ENCODE measurements around the gene WIPF1. TPM values are rescaled to one million over a fixed set of nuclear protein-coding genes. Genes with fewer than 3 reads are reported as not detected.

The WIPF1 gene
- total RNA-seq, 2 donors from 2014 or later, result 8.0 to 15.5 TPM

GRCh38 chr2:174634130-174635014, 36.8 kb upstream of the WIPF1 start:
- 70 to 78% methylated on average over 12 to 13 of the region's 13 CpGs for WGBS, 2 donors
- Histone ChIP-seq H3K4me3 (no peak overlapping the region), H3K27me3 (no peaks in the 10 kb centered on the region), H3K4me1 (no peaks in the 10 kb centered on the region), H3K27ac (peak overlapping the region in 1 of 4 donors; percentile 62), H3K36me3 (replicated peaks in 1 of 2; ENCODE audit: insufficient read depth in 1 of 2, low read depth in 2 of 2) (no peaks in the 10 kb centered on the region), H3K9me3 (no peaks in the 10 kb centered on the region)
- TF ChIP-seq POLR2A (IDR thresholded peaks at IDR 0.05) (peak in 1 of 3 donors; percentile 31), CTCF (IDR thresholded peaks at IDR 0.05) (no peak)
- ATAC-seq, result no peak
- intact Hi-C loops (cut with DNase I), result no loop called here
- peak in 1 of 4 donors; percentile 29 for DNase-seq

GRCh38 chr2:174633623-174633930, 36.0 kb upstream of the WIPF1 start:
- TF ChIP-seq POLR2A (IDR thresholded peaks at IDR 0.05) (no peak), CTCF (IDR thresholded peaks at IDR 0.05) (no peak)
- DNase-seq (no peak), ATAC-seq (no peak)
- Histone ChIP-seq H3K36me3 (replicated peaks in 1 of 2; ENCODE audit: insufficient read depth in 1 of 2, low read depth in 2 of 2) (no peaks in the 10 kb centered on the region), H3K9me3 (no peaks in the 10 kb centered on the region), H3K4me1 (no peaks in the 10 kb centered on the region), H3K4me3 (no peak overlapping the region), H3K27me3 (no peaks in the 10 kb centered on the region), H3K27ac (peak overlapping the region in 1 of 4 donors; percentile 62)
- WGBS, 2 donors, result 73 to 87% methylated on average over 8 of the region's 8 CpGs
- intact Hi-C loops (cut with DNase I), result no loop called here

- DNase-seq, result no peak
- no peaks in the 10 kb centered on the region for H3K9me3 ChIP-seq
- H3K4me3 ChIP-seq, result no peak overlapping the region
- peak overlapping the region in 1 of 4 donors; percentile 62 for H3K27ac ChIP-seq
- no peaks in the 10 kb centered on the region for H3K27me3 ChIP-seq
- 51 to 78% methylated on average over 7 of the region's 7 CpGs for WGBS, 2 donors
- no peaks in the 10 kb centered on the region for H3K36me3 ChIP-seq (replicated peaks in 1 of 2; ENCODE audit: insufficient read depth in 1 of 2, low read depth in 2 of 2)
- no peaks in the 10 kb centered on the region for H3K4me1 ChIP-seq
- no peak for TF ChIP-seq CTCF (IDR thresholded peaks at IDR 0.05)
- no peak for TF ChIP-seq POLR2A (IDR thresholded peaks at IDR 0.05)
- no peak for ATAC-seq
- intact Hi-C loops (cut with DNase I), result no loop called here
Observed at GRCh38 chr2:174632841-174633622, 35.4 kb upstream of the WIPF1 start.

- H3K27ac ChIP-seq, result no peak overlapping the region
- DNase-seq (no peak), ATAC-seq (no peak)
- H3K4me1 ChIP-seq, result no peaks in the 10 kb centered on the region
- H3K4me3 ChIP-seq, result no peak overlapping the region
- no peak for TF ChIP-seq POLR2A (IDR thresholded peaks at IDR 0.05)
- no peak for TF ChIP-seq CTCF (IDR thresholded peaks at IDR 0.05)
- WGBS, 2 donors, result 84 to 89% methylated on average over 11 of the region's 11 CpGs
- intact Hi-C loops (cut with DNase I), result no loop called here
- H3K27me3 ChIP-seq, result no peaks in the 10 kb centered on the region
- no peaks in the 10 kb centered on the region for H3K36me3 ChIP-seq (replicated peaks in 1 of 2; ENCODE audit: insufficient read depth in 1 of 2, low read depth in 2 of 2)
- H3K9me3 ChIP-seq, result no peaks in the 10 kb centered on the region
Observed at GRCh38 chr2:174631009-174631981, 33.7 kb upstream of the WIPF1 start.

Data from body of pancreas (tissue), 4 donors.